22Rv1 (cell line): ENCODE results near the gene KIF7.
A peak's percentile ranks its signal among the peaks of the same experiment; 100 is the strongest.

Experiments
- H3K27ac ChIP-seq: fragments of 450-650 bp; 2 replicates; pipeline ENCODE4 v1.5.1; 2017
- CTCF ChIP-seq: fragments of 450-650 bp; IDR thresholded peaks from 2 replicates; pipeline ENCODE4 v1.5.1; 2017; ENCODE audit warnings: mild to moderate bottlenecking
- ZFX ChIP-seq: fragments of 450-650 bp; IDR thresholded peaks from 2 replicates; pipeline ENCODE4 v1.6.1; 2017; ENCODE audit warnings: antibody characterized with exemption, borderline replicate concordance

KIF7 gene

GRCh38 chr15:89652131-89652530 is 3.1 kb downstream of the KIF7 start:
- H3K27ac ChIP-seq: no peak overlapping the region
- TF ChIP-seq CTCF (no peak), ZFX (no peak)

GRCh38 chr15:89649716-89650115 is 5.6 kb downstream of the KIF7 start:
- no peak for TF ChIP-seq ZFX
- no peak for TF ChIP-seq CTCF
- no peak overlapping the region for H3K27ac ChIP-seq

- TF ChIP-seq CTCF: no peak
- no peak for TF ChIP-seq ZFX
- H3K27ac ChIP-seq: no peak overlapping the region
Measured at GRCh38 chr15:89649013-89649625, 6.1 kb downstream of the KIF7 start.

GRCh38 chr15:89648106-89649012 is 6.9 kb downstream of the KIF7 start:
- H3K27ac ChIP-seq: no peak overlapping the region
- TF ChIP-seq CTCF (no peak), ZFX (no peak)

GRCh38 chr15:89647191-89647851 is 7.9 kb downstream of the KIF7 start:
- no peak overlapping the region for H3K27ac ChIP-seq
- TF ChIP-seq CTCF (peak; percentile 97), ZFX (no peak)

GRCh38 chr15:89646416-89647141 is 8.7 kb downstream of the KIF7 start:
- H3K27ac ChIP-seq: no peak overlapping the region
- TF ChIP-seq CTCF (no peak), ZFX (no peak)
